Measurements from ENCODE around the gene EYA2. TPM values are rescaled to one million over a fixed set of nuclear protein-coding genes. Genes with fewer than 3 reads are reported as not detected.

Gene EYA2
- total RNA-seq, 4 donors from 2014 or later, result 9.9 to 20.1 (median 13.8) TPM

DNA sequence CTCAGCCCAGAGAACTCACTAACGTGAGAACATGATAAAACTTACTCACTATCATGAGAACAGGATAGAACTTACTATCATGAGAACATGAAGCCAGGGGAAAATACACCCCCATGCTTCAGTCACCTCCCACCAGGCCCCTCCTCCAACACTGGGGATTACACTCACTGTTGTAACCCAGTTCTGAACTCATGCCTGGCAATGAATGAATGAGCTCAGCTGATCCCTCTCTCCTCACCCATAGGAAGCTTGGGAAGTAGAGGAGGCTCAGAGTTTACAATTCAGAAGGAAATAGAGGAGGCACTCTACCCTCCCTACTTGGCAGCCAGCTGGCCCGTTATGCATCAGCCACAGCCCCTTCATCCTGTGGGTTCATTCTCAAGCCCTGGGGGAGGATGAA, 102.5 kb downstream of the EYA2 start:
- intact Hi-C loops (cut with DNase I), result no loop called here
- no peak for TF ChIP-seq POLR2A (IDR thresholded peaks at IDR 0.05)
- TF ChIP-seq CTCF (IDR thresholded peaks at IDR 0.05), result no peak
- no peaks in the 10 kb centered on the region for H3K36me3 ChIP-seq
- H3K27ac ChIP-seq, result no peak overlapping the region
- H3K4me3 ChIP-seq (replicated peaks in 1 of 3), result no peak overlapping the region
- peaks cover 30 to 53% of the 10 kb centered on the region in 2 donors for H3K4me1 ChIP-seq
- 73 to 80% methylated on average over 2 of the region's 2 CpGs for WGBS, 2 donors
- H3K27me3 ChIP-seq, result no peaks in the 10 kb centered on the region
- no peak for DNase-seq
- H3K9me3 ChIP-seq, result no peaks in the 10 kb centered on the region

GRCh38 chr20:46998477-46999240, 104.0 kb downstream of the EYA2 start:
- DNase-seq, result peak; percentile 79 to 83
- WGBS, 2 donors, result 34 to 49% methylated on average over 6 of the region's 6 CpGs
- intact Hi-C loops (cut with DNase I), result no loop called here
- H3K9me3 ChIP-seq, result no peaks in the 10 kb centered on the region
- H3K27me3 ChIP-seq, result no peaks in the 10 kb centered on the region
- peak overlapping the region; percentile 25 to 70 (median 38) for H3K27ac ChIP-seq
- H3K4me1 ChIP-seq, result peaks cover 28 to 40% of the 10 kb centered on the region in 2 donors
- H3K36me3 ChIP-seq, result no peaks in the 10 kb centered on the region
- no peak overlapping the region for H3K4me3 ChIP-seq (replicated peaks in 1 of 3)
- TF ChIP-seq POLR2A (IDR thresholded peaks at IDR 0.05), result no peak
- TF ChIP-seq CTCF (IDR thresholded peaks at IDR 0.05), result no peak

DNA sequence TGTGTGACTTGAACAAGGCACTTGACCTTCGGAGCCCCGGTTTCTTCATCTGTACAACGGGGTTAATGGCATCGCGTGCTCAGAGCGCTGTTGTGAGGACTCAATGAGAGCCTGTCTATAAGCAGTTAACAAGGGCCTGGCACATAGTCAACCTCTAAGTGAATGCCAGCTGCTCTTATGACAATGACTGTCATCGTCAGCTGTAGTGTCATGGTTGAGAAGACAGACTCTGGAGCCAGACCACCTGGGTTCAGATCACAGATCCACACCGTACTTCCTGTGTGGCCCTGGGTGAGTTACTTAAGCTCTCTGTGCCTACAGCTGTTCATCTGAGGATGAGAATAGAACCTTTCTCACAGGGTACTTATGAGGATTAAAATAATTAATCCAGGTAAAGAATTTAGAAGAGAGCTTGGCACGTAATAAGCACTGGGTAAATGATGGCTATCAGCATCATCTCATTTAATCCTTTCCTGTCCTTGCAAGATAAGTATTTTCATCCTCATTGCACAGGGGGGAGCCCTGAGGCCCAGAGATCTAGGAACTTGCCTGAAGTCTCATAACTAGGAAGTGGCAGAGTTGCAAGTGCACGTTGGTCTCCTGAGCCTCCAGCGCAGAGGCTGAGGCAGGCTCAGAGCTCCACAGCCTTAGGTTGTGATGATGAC, 105.3 kb downstream of the EYA2 start:
- H3K36me3 ChIP-seq, result no peaks in the 10 kb centered on the region
- H3K9me3 ChIP-seq, result no peaks in the 10 kb centered on the region
- H3K4me1 ChIP-seq, result peaks cover 28 to 38% of the 10 kb centered on the region in 2 donors
- H3K4me3 ChIP-seq (replicated peaks in 1 of 3), result no peak overlapping the region
- peak overlapping the region in 2 of 3 donors; percentile 6 to 70 for H3K27ac ChIP-seq
- peak; percentile 26 to 37 for DNase-seq
- WGBS, 2 donors, result 62 to 64% methylated on average over 11 of the region's 11 CpGs
- intact Hi-C loops (cut with DNase I), result no loop called here
- TF ChIP-seq POLR2A (IDR thresholded peaks at IDR 0.05) (no peak), CTCF (IDR thresholded peaks at IDR 0.05) (no peak)
- H3K27me3 ChIP-seq, result no peaks in the 10 kb centered on the region

- Histone ChIP-seq H3K27me3 (no peaks in the 10 kb centered on the region), H3K27ac (no peak overlapping the region), H3K4me1 (peaks cover 15 to 21% of the 10 kb centered on the region in 2 donors), H3K9me3 (no peaks in the 10 kb centered on the region), H3K36me3 (peaks cover 0 to 6% of the 10 kb centered on the region in 2 donors), H3K4me3 (replicated peaks in 1 of 3) (no peak overlapping the region)
- intact Hi-C loops (cut with DNase I), result no loop called here
- TF ChIP-seq POLR2A (IDR thresholded peaks at IDR 0.05) (no peak), CTCF (IDR thresholded peaks at IDR 0.05) (no peak)
- WGBS, 2 donors, result 92 to 98% methylated on average over 6 of the region's 6 CpGs
- DNase-seq, result no peak
These were observed 108.6 kb downstream of the EYA2 start for GRCh38 chr20:47003223-47003622.

DNA sequence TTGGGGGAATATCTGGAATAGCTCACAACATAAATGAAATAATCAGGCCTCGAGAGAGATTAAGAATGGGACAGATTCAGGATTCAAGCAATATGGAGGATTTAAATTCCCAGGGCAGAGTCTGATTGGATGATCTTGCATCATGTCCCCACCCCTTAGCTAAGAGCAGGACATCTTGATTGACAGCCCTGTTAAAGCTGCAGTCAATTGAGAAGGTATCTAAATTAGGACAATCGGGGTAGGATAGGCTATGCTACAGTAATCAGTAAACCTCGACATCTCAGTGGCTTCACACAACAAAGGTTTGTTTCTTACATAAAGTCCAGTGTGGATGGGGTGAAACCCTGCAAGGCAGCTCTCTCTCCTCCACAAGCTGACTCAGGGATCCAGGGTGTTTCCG, 109.5 kb downstream of the EYA2 start:
- Histone ChIP-seq H3K36me3 (peaks cover 0 to 6% of the 10 kb centered on the region in 2 donors), H3K27ac (no peak overlapping the region), H3K4me3 (replicated peaks in 1 of 3) (no peak overlapping the region), H3K9me3 (no peaks in the 10 kb centered on the region), H3K4me1 (peaks cover 6 to 11% of the 10 kb centered on the region in 2 donors), H3K27me3 (no peaks in the 10 kb centered on the region)
- 92 to 94% methylated on average over 4 of the region's 4 CpGs for WGBS, 2 donors
- TF ChIP-seq POLR2A (IDR thresholded peaks at IDR 0.05) (no peak), CTCF (IDR thresholded peaks at IDR 0.05) (no peak)
- DNase-seq, result no peak
- intact Hi-C loops (cut with DNase I), result no loop called here
